Glomerular endothelial cell (primary cell): ENCODE data around the gene THRB. TPM values are rescaled to one million over a fixed set of nuclear protein-coding genes. Genes with fewer than 3 reads are reported as not detected.

Experiments used
- DNase-seq: peaks from one replicate; pipeline ENCODE4 v3.0.0-alpha.2; 2011; ENCODE audit warnings: low read depth, low spot score; ENCODE audit errors: extremely low read depth
- total RNA-seq: library from RNA; depleted of rRNA; stranded (reverse); fragments of >200 nt; gene quantifications from 2 replicates; pipeline ENCODE4 v1.2.3, GENCODE V29; 2015

THRB gene
- total RNA-seq = 0.06 and 1.6 TPM in 2 replicates

DNA sequence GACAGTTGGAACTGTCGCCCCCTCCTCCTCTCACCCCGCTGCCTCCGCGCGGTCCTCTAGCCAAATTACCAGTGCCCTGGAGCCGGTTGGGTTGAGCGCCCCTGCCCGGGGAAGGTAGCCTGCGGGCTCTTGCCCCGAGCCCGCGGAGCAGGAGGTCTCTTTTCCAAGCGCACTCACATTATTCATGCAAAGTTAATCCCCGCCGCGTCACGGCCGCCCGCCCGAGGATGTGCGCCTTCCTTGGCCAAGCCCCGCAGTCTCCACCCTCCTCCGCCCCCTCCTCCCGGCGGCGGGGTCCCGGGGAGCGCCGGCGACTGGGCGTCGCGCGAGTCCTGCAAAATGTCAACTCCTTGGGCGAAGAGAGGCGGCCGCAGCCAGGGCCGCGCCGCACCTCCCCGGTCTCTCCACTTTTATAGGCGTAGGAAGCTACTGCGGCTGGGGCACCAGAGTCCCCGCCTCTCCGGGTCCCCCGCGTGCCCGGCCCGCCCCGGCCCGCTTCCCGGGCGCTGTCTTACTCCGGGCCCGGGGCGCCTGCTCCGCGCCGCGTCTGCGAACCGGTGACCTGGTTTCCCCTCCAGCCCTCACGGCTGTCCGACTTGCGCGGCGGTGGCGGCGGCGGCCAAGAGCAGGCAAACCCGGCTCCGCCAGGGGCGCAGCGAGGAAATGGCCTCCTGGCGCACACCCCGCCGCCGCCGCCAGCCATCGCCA, at the start of gene THRB:
Gene THRB, minus strand, starts transcription at position 233 of the 708 bp plus-strand sequence.
- DNase-seq = no peak

DNA sequence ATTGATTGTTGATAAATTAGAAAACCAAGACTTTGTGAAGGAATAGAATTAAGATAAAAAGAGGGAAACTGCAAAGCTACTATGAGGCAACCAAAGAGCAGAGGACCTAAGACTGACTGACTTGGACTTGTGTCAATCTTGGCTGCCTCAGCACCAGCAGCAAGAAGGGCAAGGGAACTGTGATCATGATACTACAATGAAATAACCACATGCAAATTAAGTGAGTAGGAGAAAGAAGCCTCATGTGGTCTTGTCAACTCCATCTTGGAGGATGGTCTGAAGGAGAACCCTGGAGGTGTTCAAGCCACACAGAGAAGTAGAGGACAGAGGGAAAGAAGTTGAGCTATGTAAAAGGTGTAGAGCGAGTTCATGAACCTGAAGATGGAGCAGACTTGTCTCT, 47.3 kb upstream of the THRB start:
- DNase-seq = no peak

DNA sequence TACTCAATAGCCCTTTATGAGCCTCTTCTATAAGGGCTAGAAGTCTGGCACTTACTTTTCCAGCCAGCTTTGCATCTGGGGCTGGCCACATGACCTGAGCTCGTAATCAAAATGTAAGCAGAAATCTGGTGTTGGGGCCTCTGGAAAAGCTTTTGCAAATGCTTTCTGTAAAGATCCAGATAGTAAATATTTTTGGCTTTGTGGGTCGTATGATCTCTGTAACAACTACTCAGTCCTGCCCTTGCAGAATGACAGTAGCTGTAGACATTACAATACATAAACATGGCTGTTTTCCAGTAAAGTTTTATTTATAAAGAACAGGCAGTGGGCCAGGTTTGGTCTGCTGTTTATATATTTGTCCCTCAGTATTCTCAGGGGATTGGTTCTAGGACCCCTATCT, 46.2 kb upstream of the THRB start:
- no peak for DNase-seq

DNA sequence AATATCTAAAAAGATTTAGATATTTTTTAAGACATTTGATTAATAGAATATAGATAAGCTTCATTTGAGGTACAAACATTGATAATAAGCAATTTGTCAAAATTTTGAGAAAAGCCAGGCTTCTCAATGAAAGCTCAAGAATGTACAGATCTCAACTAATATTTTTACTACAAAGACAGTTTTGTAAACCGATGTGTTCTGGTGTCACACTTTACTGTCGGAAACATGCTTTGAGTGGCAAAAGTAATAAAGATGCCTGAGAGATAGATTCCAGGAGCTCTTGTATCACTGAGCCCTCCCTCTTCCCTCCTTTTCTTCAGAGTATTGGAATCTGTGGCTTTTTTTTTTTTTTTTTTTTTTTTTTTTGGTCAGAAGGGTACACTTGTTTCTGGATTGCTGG, 45.0 kb upstream of the THRB start:
- DNase-seq = no peak

DNA sequence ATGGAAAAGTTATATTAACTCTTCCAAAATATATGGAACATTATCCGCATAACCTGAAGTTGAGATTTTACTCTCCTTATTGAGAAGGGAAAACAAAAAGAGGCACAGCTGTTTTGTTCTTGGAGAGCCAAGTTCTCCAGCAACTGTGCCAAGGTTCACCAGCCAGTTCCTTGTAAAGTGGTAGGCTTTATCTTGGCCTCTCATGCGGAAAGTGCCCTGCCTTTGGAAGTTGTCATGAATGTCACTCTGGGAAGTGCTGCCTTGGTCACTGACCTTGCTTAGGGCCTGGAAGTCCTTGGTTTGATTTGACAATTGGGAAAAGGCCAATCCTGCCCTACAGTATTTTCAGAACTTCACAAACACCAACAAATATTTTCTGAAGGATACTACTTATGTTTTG, 44.2 kb upstream of the THRB start:
- DNase-seq = no peak

DNA sequence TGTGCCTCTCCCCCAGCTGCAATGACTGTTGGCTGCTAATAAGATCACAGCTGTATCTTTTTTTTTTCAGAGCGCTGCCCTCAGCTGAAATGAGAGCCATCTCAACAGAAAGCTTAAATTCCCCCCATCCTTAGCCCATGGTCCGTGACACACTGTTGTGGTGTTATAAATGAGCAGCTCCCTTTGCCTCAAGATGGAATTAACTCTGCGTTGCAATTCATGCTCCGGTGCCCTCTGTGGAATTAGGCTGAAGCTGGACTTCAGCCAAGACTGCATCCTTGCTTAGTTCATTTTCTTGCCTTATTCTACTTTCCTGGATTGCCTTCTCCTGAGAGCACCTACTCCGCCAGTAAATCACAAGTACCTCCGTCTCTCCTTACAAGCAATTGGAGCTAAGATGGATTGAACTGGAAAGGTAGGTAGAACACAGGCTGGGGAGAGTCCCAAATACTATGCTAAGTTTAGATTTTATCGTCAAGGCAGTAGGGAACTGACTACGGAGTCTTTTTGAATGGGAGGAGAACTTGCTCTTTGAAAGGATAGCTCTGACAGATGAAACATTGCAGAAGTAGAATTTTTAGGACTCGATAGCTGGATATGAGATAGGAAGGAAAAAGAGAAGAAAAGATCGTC, 39.0 kb upstream of the THRB start:
- no peak for DNase-seq

DNA sequence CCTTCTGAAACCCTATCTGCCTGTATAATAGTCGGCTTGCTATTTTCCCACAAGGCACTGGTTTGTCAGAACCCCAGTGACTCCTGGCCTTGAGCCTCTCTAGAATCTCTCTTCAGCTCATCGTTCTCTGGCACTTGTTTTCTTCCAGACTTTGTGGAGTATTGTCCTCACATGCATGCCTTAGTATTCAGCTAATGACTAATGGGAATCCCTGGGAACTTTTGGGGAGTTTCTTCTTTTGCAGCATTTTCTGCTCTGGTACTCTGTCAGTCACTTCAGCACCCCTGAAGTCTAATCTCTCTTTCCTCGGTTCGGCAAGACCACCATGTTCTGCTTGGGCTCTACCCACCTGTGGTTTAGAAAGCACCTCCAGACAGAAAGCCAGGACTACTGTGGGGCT, 35.8 kb upstream of the THRB start:
- no peak for DNase-seq

DNA sequence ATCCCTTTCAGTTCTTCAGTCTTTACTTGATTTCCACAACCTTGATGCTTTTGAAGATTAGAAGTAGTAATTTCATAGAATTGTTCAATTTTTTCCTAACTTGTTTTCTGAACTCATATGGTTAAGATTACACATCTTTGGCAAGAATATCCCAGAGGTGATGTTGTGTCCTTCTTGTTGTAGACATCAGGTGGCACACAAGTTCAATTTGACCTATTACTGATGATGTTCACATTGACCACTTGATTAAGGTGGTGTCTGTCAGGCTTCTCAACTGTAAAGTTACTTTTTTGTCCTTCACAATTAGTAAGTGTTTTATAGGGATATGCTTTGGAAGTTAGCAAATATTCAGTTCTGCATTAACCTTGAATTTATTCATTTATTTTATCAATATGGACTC, 34.6 kb upstream of the THRB start:
- no peak for DNase-seq

DNA sequence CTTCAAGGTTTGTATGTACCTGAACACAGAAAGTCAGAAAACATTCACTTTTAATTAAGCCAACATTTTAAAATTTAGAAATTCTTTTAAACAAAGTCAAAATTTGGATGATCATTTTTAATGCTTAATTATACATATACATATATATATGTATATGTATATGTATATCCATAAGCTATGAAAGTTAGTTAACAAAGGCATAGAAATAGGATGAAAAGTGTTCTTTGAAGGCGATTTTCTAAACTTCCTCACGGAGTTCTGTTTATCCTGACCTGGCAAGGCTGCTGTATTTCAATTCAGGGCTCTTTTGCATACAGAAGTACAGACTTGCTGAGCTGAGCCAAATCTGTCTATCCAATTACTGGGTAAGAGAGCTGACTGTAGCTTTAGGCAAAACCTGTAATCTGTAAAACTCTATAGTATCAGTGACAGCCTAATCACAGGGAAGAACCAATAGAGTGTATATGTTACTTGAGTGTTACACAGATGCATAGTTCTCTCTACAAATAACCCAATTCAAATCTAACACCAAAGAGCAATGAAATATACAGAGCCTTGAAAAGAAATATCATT, 32.1 kb upstream of the THRB start:
- DNase-seq = no peak

DNA sequence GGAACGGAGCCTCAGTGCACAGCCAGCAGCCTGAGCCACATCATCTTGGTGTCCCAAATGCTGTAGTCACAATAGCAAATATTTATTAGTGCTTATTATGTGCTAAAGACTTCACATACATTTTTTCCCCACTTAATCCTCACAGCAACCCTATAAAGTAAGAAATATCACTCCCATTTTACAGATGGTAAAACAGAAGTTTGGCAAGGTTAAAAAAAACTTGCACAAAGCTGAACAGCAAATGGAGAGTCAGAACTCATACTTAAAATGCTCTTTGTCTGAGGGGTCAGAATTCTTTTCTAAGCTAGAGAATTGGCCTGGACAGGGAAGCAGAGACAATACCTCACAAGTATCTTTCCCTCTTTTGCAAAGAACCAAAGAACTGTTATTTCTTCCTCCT, 30.9 kb upstream of the THRB start:
- DNase-seq = no peak

DNA sequence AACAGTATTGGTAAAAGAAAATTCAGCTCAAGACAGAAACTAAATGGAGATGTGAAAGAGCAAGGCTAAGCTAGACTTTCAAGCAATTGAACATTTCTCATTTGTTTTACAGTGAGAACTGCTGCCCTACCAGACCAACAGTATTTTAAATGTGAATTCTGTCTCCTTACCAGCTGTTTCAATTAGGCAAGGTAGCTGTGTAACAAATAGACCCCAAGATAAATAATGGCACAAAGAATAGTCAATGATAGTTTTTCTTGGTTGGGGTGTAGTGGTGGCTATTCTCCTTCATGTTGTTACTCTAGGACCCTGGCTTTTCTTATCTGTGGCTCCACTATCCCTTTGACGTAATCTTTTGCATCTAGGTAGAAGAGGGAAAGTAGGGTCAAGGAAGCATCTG, 30.4 kb upstream of the THRB start:
- no peak for DNase-seq

DNA sequence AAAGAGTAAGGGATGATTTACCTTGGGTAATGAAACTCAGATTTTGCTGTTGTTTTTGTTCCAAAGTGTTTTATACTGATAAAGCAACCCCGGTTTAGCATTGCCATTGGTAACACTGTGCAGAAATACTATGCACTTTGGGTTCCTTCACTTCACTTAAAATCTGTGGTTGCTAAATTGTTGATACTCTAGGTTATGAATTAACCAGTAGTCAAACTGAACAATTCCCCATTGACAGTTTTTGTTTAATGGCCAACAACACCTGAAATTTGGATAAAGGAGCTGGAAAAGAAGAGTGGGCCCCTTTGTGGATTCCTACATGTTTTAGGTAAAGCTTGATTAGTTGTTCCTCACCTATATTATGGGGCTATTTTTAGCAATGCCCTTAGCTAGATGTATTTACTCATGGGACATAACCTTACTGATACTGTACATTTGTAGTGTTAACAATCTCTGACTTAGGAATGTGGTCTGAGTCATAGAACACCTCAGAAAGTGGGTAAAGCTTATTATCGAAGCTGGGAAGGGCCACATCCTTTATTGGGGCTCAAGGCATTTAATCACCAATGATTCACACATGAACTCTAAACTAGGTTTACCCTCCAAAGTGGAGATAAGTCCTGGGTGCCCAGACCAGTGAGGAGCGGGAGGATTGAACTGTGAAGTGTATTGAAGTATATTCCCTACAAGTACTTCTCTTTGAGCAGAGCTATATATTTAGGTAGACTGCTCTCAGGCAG, 29.5 kb upstream of the THRB start:
- no peak for DNase-seq

DNA sequence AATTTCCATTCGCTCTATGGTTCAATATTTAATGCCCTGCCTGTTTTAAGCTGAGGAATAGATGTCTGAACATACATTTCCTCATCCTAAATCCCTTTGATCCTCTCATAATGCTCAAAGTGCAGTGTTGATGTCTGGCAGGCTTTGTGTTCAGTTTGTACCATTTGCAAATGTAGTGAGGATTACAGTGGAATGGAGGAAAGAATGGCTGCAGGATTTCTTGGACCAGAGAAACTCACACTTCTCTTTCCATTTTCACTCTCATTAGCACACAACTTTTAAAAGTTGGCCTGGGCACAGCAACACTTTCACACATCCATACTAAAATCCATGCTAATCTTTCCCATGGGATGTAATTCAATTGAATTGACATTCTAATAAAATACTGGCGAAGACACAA, 28.6 kb upstream of the THRB start:
- DNase-seq = no peak

DNA sequence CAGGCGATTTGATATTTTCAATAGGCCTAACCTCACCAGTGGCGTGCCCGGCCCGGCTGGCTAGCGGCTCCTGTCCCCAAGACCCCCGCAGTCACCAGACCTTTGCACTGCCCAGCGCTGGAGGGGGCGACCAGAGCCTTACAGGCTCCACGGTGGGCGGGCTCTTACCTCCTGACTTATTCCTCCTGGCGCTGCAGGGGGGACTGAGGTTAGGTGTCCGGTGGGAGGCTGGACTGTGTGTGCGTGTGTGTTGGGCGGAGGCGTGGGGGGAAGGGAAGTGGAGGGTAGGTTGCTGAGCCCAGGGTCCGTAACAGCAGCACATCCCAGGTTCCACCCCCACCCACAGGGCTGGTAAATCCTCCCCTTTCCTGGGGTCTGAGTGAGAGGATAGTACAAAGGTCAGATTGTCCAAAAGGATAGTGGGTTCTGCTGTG, 27.5 kb upstream of the THRB start:
- DNase-seq = no peak

DNA sequence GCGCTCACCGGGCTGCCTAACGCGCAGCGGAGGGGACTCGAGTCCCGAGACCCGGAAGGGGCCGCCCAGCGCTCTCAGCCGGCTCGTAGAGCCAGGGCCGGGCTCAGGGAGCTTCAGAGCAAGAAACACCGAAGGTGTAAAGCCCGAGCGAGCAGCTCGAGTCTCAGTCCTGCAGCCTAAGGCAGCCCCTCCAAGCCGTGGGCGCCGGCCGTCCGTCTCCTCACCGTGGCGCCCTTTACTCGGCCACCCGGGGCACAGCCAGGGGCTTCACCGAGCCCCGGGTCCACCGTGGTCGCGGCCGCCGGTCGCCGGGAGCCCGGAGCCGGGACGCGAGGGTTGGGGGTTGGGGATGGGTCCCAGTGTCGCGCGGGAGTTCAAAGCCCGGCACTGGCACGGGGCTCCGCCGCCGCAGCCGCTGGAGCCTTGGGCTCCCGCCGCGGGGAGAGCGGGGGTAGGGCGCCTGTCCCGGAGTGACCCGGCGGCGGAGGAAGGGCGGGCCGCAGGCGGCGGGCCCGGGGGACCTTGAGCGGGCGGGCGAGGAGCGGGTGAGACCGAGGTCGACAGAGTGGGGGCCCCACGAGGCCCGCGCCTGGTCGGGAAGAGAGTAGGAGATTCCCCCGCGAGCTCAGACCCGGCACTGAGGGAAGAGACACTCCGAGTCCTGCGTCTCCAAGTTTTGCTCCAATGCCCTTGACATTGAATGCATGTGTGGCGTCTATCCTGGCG, 26.9 kb upstream of the THRB start:
- DNase-seq = no peak

DNA sequence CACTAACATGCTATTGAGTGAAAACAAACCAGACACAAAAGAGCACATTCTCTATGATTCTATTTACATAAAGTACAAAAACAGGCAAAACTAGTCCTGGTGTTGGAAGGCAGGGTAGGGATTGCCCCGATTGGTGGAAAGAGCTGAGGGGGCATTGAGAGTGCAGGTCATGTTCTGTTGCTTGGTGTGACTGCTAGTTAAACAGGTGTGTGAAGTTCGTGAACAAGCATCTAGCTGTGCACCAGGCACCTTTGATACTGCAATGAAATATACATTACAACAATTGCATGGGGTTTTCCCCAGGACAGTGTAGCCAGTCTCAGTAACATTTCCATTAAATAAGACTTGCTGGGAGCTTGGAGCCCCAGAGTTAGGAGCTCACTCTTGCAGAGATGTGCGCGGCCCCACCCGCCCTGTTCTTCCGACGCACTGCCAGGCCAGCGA, 26.3 kb upstream of the THRB start:
- no peak for DNase-seq

DNA sequence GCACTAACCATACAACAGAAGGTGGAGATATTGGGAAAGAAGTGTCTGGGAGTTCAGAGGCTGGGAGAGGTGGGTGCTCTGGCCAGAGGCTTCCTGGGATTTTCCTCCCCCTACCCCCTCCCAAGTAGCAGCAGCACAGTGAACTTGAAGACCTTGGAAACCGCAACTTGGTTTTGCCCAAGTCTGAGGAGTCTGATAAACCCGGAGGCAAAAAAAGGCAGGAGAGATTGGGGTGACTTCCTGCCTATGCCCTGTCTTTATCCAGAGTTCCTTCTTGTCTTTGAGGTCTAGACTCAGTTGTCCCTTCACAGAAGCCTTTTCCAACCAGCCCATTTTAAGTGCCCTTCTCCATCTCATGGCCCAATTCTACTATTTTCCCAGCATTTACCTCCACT, 25.4 kb upstream of the THRB start:
- no peak for DNase-seq

DNA sequence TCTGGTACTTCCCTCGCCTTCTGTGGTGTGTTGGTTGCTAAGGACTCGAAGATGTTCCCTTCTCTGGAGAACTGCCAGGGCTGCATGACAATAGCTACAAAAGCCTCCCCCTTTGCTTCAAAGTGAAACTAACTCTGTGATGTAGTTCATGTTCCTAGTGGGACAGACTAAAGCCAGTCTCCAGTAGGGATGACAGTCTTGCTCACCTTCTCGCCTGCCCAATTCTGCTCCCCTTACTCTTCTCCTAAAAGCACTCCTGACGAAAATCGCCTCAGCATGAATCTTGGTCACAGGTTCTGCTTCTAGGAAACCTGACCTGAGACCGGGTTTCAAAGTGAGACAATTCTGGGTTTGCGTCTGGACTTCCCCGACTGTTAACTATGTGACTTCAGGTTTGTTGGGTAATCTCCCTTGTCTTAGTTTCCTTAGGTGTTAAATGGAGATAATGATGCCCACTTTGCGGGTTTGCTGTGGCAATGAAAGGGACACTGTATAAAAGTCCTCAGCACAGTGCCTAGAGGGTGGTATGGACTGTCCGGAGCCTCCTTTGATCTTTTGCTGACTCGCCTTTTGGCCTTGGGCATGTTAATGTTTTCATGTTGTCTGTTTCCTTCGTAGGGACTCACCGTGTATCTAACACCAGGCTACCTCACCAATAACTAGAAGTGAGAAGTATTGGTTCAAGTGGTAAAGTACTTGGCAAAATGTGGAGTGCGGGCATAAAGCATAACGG, 24.9 kb upstream of the THRB start:
- DNase-seq = no peak

DNA sequence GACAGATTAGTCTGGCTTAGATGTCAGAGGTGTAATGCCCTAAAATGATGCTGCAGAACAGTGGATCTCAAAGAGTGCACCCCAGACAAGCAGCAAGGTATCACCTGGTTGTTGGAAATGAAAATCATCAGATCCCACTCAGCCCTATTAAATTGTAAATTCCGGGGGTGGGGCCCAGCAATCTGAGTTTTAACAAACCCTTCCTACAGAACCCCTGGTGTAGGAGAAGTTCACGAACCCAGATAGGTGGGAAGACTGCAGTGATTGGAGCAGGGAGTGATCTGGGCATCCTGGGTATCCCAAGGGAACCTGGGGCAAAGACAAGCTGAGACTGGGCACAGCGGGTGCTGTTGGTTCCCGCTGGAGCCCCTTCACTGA, 24.3 kb upstream of the THRB start:
- no peak for DNase-seq

DNA sequence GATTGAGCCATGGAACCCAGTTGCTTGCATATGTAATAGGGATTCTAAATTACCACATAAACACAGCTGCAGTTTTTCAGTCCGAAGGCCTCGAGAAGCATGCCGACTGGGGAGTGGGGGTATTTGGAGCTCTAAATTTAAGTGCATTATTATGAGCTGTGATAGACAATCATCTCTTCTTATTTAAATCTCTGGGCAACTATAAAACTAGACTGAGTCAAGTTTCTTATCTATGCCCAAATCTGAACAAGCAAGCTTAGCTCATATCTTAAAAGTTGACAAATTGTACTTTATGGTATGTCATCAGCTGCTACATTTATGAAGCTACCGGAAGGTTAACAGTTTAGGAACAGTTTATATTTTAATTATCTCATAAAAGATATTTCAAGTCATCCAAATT, 19.5 kb upstream of the THRB start:
- no peak for DNase-seq
